Tibial artery (tissue), 4 donors: ENCODE measurements around the gene MYBPC3.

Experiments used
- DNase-seq, 2 donors: peaks; one replicate each; pipeline ENCODE4 v3.0.0-alpha.2; 2019
- H3K27ac ChIP-seq, 2 donors: fragments of 200-600 bp; sonication (generic) in 1 of 2; 1 replicate in 1 of 2; 2 replicates in 1 of 2; pipeline ENCODE4 v1.5.1; 2018 to 2019; ENCODE audit warnings: mild to moderate bottlenecking in 1 of 2
- H3K27me3 ChIP-seq, 2 donors: fragments of 200-600 bp; sonication (generic) in 1 of 2; one replicate each; pipeline versions ENCODE4 v1.5.1 to v1.6.0; 2016 to 2019
- H3K36me3 ChIP-seq, 3 donors: fragments of 200-600 bp; sonication (generic) in 2 of 3; one replicate each; pipeline ENCODE4 v1.5.1; 2016 to 2019; ENCODE audit warnings: mild to moderate bottlenecking in 2 of 3
- H3K4me1 ChIP-seq, 4 donors: fragments of 200-600 bp; sonication (generic) in 2 of 4; 1 replicate in 3 of 4; 2 replicates in 1 of 4; pipeline ENCODE4 v1.5.1; 2016 to 2019
- H3K4me3 ChIP-seq, 2 donors: fragments of 200-600 bp; sonication (generic) in 1 of 2; 1 replicate in 1 of 2; 2 replicates in 1 of 2; pipeline ENCODE4 v1.5.1; 2018 to 2019; ENCODE audit warnings: mild to moderate bottlenecking in 2 of 2
- H3K9me3 ChIP-seq, 3 donors: fragments of 200-600 bp; sonication (generic) in 1 of 3; one replicate each; pipeline ENCODE4 v1.5.1; 2016 to 2019
- intact Hi-C: fragments of 100-400 bp; cut with DNase I; formaldehyde crosslinking; loops from one replicate; pipeline ENCODE4 v1.15.0; 2023; ENCODE audit warnings: low total_unique reads
- TF ChIP-seq, protein P1 (sequence below), 2 experiments: fragments of 200-600 bp in 1 of 2; fragments of 450-650 bp in 1 of 2; IDR thresholded peaks; one replicate each; pipeline ENCODE4 v1.5.1; 2017 to 2019; ENCODE audit warnings: antibody characterized with exemption in 2 of 2, mild to moderate bottlenecking in 1 of 2, moderate library complexity in 1 of 2

Gene MYBPC3

DNA sequence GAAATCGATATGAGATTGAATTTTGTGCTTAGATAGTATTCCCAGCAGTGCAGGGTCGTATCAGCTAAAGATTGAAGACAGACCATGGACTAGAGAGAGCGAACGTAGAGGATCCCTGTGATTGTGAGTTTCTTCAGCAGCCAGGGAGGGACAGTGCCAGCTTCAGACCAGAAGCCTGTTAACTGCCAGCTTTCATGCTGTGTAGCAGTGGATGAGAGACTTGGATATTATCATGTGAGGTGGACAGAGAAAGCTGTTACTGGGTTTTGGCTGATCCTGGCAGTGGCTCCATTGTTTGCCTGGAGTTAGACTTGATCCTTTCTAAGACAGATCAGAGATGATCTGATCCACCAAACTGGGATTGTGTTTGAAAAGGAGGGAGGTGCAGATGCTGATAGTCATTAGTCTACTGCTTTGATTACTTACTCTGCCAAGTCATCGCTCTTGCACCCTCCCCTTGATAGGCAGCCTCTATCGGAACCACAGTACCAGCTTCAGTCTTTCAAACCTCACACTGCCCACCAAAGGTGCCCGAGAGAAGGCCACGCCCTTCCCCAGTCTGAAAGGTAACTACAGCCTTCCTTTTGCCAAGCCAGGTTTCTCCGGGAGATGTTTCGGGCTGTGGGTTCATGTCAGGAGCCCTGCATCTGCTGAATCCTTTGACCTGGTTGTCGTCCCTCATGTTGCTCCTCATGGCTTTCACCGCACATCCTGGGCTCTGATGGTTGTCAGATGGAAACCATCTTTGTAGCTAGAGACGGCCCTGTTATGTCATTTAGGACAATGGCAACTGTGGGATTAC lies 66.3 kb downstream of the MYBPC3 start:
- Histone ChIP-seq H3K36me3 (peaks cover 98 to 100% (median 100%) of the 10 kb centered on the region in 3 donors), H3K27ac (no peak overlapping the region), H3K4me1 (no peaks in the 10 kb centered on the region), H3K27me3 (no peaks in the 10 kb centered on the region), H3K4me3 (no peak overlapping the region), H3K9me3 (no peaks in the 10 kb centered on the region)
- DNase-seq = peak in 1 of 2 donors; percentile 42
- intact Hi-C loops = no loop called here
- TF ChIP-seq, protein P1, sequence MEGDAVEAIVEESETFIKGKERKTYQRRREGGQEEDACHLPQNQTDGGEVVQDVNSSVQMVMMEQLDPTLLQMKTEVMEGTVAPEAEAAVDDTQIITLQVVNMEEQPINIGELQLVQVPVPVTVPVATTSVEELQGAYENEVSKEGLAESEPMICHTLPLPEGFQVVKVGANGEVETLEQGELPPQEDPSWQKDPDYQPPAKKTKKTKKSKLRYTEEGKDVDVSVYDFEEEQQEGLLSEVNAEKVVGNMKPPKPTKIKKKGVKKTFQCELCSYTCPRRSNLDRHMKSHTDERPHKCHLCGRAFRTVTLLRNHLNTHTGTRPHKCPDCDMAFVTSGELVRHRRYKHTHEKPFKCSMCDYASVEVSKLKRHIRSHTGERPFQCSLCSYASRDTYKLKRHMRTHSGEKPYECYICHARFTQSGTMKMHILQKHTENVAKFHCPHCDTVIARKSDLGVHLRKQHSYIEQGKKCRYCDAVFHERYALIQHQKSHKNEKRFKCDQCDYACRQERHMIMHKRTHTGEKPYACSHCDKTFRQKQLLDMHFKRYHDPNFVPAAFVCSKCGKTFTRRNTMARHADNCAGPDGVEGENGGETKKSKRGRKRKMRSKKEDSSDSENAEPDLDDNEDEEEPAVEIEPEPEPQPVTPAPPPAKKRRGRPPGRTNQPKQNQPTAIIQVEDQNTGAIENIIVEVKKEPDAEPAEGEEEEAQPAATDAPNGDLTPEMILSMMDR (IDR thresholded peaks at IDR 0.05) = no peak

- TF ChIP-seq, protein P1 (IDR thresholded peaks at IDR 0.05) = no peak
- H3K4me1 ChIP-seq = no peaks in the 10 kb centered on the region
- intact Hi-C loops = no loop called here
These were observed 68.4 kb downstream of the MYBPC3 start for GRCh38 chr11:47284151-47284550.

DNA sequence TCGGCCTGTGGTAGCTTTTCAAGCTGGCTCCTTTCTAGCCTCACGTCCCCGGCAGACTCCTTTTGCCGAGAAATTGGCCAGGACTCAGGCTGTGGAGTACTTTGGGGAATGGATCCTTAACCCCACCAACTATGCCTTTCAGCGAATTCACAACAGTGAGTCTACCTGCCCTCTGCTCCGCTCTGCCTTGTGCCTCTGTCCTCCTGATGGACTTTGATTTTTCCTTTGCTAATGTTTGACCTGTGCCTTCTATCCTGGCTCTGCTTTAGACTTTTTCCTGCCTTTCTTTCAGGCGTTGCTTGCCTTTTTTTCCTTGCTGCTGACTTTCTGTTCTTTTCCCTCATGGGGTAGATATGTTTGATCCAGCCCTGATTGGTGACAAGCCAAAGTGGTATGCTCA lies 70.0 kb downstream of the MYBPC3 start:
- no peaks in the 10 kb centered on the region for H3K9me3 ChIP-seq

More at GRCh38 chr11:47284151-47284550, 68.4 kb downstream of the MYBPC3 start:
- no peaks in the 10 kb centered on the region for H3K27me3 ChIP-seq
- no peaks in the 10 kb centered on the region for H3K9me3 ChIP-seq
- no peak overlapping the region for H3K27ac ChIP-seq
- H3K4me3 ChIP-seq = no peak overlapping the region
- DNase-seq = no peak
- H3K36me3 ChIP-seq = peaks cover 96 to 100% (median 96%) of the 10 kb centered on the region in 3 donors

More for the DNA sequence above, 70.0 kb downstream of the MYBPC3 start:
- no peak overlapping the region for H3K27ac ChIP-seq
- intact Hi-C loops = no loop called here
- H3K27me3 ChIP-seq = no peaks in the 10 kb centered on the region
- peaks cover 90 to 100% (median 98%) of the 10 kb centered on the region in 3 donors for H3K36me3 ChIP-seq
- no peak overlapping the region for H3K4me3 ChIP-seq
- peak in 1 of 2 donors; percentile 17 for DNase-seq
- TF ChIP-seq, protein P1 (IDR thresholded peaks at IDR 0.05) = no peak
- H3K4me1 ChIP-seq = no peaks in the 10 kb centered on the region
